OCI-LY7 (cell line): ENCODE measurements around the gene ATF7.

Experiments
- CTCF ChIP-seq: fragments of 200-600 bp; sonication (generic); conservative IDR thresholded peaks from 2 replicates; pipeline ENCODE4 v1.5.1; 2014; ENCODE audit warnings: mild to moderate bottlenecking, antibody characterized with exemption, low read length, moderate library complexity, mixed read lengths
- EZH2phosphoT487 ChIP-seq: fragments of 200-600 bp; sonication (generic); IDR thresholded peaks from 2 replicates; pipeline ENCODE4 v1.6.1; 2018; ENCODE audit warnings: low read depth, borderline replicate concordance, mild to moderate bottlenecking, mixed run types, antibody characterized with exemption, low read length, moderate library complexity, mixed read lengths

- TF ChIP-seq CTCF (no peak), EZH2phosphoT487 (no peak)
These were observed 136.8 kb downstream of the ATF7 start for GRCh38 chr12:53489242-53489864.
